ENCODE data around the gene CDC42.

CDC42 gene

DNA sequence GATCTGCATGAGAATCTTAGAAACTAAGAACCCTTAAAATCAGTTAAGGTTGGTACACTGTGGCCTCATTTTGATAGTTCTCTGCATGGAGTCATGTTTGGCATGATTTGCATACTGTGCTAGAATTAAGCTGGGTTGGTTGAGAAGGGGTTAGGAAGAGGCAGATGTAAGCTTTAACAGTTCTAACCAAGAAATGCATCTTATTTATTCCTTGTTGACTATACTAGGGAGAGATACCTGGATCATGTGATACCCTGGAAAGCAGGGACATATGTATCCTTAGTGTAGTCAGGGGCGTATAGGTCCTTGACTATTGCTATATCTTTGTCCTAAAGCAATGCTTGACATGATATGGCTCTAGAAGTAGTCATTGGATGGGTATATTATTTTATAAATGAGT, 41.0 kb downstream of the CDC42 start:
- DNase-seq (ENCODE audit: low spot score): no peak
- in situ Hi-C loops (cut with MboI; ENCODE audit: low pct_unique_long_range_greater_than_20kb, low sequenced_read_pairs, unreplicated experiment): no loop called here
- TF ChIP-seq, protein P1, sequence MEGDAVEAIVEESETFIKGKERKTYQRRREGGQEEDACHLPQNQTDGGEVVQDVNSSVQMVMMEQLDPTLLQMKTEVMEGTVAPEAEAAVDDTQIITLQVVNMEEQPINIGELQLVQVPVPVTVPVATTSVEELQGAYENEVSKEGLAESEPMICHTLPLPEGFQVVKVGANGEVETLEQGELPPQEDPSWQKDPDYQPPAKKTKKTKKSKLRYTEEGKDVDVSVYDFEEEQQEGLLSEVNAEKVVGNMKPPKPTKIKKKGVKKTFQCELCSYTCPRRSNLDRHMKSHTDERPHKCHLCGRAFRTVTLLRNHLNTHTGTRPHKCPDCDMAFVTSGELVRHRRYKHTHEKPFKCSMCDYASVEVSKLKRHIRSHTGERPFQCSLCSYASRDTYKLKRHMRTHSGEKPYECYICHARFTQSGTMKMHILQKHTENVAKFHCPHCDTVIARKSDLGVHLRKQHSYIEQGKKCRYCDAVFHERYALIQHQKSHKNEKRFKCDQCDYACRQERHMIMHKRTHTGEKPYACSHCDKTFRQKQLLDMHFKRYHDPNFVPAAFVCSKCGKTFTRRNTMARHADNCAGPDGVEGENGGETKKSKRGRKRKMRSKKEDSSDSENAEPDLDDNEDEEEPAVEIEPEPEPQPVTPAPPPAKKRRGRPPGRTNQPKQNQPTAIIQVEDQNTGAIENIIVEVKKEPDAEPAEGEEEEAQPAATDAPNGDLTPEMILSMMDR (IDR thresholded peaks at IDR 0.05; ENCODE audit: extremely low read depth, insufficient read depth, missing control alignments): no peak

DNA sequence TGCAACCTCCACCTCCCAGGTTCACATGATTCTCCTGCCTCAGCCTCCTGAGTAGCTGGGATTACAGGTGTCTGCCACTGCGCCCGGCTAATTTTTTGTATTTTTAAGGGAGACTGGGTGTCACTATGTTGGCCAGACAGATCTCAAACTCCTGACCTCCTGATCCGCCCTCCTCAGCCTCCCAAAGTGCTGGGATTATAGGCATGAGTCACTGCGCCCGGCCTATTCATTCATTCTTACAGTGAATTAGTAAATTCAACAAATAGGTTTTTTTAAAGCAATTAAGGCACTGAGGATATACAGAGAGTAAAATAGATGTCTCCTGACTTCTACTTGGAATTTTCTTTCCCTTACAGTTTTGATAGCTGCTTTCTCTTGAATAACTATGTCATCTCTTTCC, 43.5 kb downstream of the CDC42 start:
- in situ Hi-C loops (cut with MboI; ENCODE audit: low pct_unique_long_range_greater_than_20kb, low sequenced_read_pairs, unreplicated experiment): no loop called here
- DNase-seq (ENCODE audit: low spot score): no peak
- TF ChIP-seq, protein P1 (IDR thresholded peaks at IDR 0.05; ENCODE audit: extremely low read depth, insufficient read depth, missing control alignments): no peak

DNA sequence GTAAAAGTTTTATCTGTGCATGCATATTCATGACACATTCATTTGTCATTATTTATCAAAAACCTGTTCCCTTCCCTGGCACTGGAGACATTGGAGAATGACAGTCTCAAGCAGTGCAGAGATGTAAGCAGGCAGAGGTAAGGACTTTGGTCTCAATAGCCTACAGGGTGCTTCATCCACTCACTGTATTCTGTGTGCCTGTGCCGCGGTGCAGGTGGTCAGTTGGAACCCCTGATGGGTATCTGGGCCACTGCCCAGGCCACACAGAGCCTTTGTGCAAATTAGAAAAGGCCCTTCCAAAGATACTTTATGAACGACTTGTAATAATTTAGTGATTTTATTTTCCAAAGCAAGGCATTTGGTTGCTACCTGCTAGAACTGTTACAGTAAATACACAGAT, 44.0 kb downstream of the CDC42 start:
- TF ChIP-seq, protein P1 (IDR thresholded peaks at IDR 0.05; ENCODE audit: extremely low read depth, insufficient read depth, missing control alignments): no peak
- no peak for DNase-seq (ENCODE audit: low spot score)
- in situ Hi-C loops (cut with MboI; ENCODE audit: low pct_unique_long_range_greater_than_20kb, low sequenced_read_pairs, unreplicated experiment): no loop called here

GRCh38 chr1:22098752-22099151, 46.2 kb downstream of the CDC42 start:
- in situ Hi-C loops (cut with MboI; ENCODE audit: low pct_unique_long_range_greater_than_20kb, low sequenced_read_pairs, unreplicated experiment): no loop called here
- TF ChIP-seq, protein P1 (IDR thresholded peaks at IDR 0.05; ENCODE audit: extremely low read depth, insufficient read depth, missing control alignments): no peak
- no peak for DNase-seq (ENCODE audit: low spot score)

DNA sequence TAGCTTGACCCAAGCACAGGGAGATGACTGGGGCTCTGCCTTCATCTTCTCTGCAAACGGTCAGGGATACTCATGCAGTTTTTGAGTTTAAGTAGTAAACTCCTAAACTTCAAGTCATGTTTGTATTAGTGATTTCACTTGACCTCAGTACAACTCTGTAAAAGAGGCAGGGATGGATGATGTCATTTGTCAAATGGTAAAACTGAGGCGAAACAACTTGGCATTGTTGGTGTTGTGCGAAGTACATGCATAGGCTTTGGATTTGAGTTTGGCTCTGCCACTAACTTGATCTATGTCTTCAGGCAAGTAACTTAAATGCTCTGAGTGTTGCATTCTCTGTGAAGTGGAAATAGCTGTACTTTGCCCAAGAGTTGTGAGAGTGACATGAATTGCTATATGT, 47.7 kb downstream of the CDC42 start:
- TF ChIP-seq, protein P1 (IDR thresholded peaks at IDR 0.05; ENCODE audit: extremely low read depth, insufficient read depth, missing control alignments): no peak
- in situ Hi-C loops (cut with MboI; ENCODE audit: low pct_unique_long_range_greater_than_20kb, low sequenced_read_pairs, unreplicated experiment): loop anchor here (25.0 kb wide), 1 partner anchor 312 kb away; no protein-coding TSS in a partner anchor
- DNase-seq (ENCODE audit: low spot score): no peak

DNA sequence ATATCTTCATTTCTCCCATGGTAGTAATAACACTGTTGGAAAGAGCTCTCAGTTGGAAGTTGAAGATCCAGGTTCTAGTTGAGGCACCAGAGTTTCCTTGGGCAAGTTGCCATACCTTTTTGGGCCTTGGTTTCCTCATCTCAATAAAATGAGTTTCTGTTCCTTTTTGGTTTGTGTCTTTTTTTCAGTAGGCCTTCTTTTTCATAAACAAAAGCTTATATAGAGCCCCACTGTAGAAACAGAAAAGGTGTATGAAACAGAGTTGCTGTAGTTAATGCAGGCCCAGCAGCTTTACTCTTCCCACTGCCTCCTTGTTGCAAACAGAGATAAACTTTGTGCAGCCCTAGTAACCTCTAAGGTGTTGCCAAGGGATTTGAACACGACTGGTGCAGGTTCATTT, 48.7 kb downstream of the CDC42 start:
- in situ Hi-C loops (cut with MboI; ENCODE audit: low pct_unique_long_range_greater_than_20kb, low sequenced_read_pairs, unreplicated experiment): loop anchor here (25.0 kb wide), 1 partner anchor 311 kb away; no protein-coding TSS in a partner anchor
- no peak for DNase-seq (ENCODE audit: low spot score)
- TF ChIP-seq, protein P1 (IDR thresholded peaks at IDR 0.05; ENCODE audit: extremely low read depth, insufficient read depth, missing control alignments): no peak

- no peak for DNase-seq (ENCODE audit: low spot score)
- TF ChIP-seq, protein P1 (IDR thresholded peaks at IDR 0.05; ENCODE audit: extremely low read depth, insufficient read depth, missing control alignments): no peak
- in situ Hi-C loops (cut with MboI; ENCODE audit: low pct_unique_long_range_greater_than_20kb, low sequenced_read_pairs, unreplicated experiment): loop anchor here (25.0 kb wide), 1 partner anchor 310 kb away; no protein-coding TSS in a partner anchor
These were observed 49.5 kb downstream of the CDC42 start for GRCh38 chr1:22101995-22102394.

Measured in GM13977 (cell line).